GM19452 (cell line): ENCODE data around the gene SIPA1L2.
"Not testable (repeated sequence)": the region's sequence is repeated elsewhere in the genome, so short reads cannot be mapped to it uniquely, and the experiment has no call there.

Experiments used
- ATAC-seq: cut with Tn5 transposase; IDR thresholded peaks from one replicate; pipeline ENCODE4 v1.9.1; 2021; ENCODE audit not compliant: unreplicated experiment

Gene SIPA1L2

DNA sequence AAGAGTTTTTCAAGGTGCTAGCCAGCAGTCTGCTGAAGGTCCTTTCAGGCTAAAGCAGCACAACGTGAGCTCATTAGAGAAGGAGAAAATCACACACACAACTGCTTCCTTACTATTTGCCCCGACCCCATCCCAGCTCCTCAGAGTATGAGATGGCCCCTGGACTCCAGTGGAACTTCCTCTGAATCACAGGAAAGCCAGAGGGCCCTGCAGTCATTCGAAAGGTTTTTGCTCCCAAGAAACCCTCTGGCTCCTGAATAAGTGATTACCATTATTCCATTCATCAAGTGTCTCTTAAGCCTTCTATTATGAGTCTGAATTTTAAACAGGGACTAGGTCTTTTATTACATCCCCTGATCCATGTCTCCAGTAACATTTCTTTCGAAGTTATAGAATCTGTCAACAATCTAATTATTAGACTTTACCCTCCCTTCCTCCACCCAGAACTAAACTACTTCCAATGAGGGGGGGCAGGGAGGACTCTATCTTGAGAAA lies 14.6 kb downstream of the SIPA1L2 start:
- no peak for ATAC-seq

DNA sequence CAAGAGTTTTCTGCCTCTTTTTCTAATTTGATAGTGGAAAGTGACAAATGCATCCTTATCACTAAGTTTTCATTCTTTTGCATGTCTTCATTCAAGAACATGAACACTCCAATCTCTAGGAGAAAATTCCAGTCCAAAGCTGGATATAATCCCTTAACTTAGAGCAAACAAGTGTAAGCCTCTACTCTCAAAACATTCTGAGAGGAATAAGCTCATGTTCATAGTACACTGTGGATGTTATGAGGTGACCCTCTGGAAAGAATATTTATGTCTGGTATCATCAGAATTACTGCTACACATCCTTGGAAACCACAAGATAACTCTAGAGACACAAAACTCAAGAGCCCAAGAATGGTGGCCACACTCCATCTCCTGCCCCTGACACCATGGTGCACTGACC lies 15.1 kb downstream of the SIPA1L2 start:
- no peak for ATAC-seq

DNA sequence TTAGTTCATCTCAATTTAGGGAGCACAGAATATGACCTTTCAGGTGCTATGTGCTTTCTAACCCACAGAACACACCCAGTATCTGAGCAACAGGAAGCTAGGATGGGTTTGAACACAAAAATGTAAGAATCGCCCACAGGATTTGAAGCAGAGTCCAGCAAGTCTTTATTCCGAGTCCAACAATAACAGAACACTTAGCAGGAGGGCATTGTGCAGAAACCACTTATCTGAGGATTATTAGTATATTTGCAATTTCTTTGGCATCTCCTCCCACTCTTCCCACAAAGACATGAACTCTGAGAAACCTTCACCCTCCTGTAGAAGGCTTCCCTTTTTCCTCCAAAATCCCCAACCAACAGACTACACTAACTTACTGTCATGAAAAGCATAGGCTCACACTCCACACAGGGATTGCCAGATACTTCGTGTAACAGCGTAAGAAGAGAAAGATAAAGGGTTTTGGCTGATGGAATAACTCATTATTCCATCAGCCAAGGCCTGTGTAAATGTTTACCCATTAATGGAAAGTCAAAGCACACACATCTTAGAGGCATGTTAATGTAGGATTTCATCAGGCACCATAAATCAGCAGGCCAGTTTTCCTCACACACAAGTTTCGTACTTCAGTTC lies 16.1 kb downstream of the SIPA1L2 start:
- no peak for ATAC-seq

DNA sequence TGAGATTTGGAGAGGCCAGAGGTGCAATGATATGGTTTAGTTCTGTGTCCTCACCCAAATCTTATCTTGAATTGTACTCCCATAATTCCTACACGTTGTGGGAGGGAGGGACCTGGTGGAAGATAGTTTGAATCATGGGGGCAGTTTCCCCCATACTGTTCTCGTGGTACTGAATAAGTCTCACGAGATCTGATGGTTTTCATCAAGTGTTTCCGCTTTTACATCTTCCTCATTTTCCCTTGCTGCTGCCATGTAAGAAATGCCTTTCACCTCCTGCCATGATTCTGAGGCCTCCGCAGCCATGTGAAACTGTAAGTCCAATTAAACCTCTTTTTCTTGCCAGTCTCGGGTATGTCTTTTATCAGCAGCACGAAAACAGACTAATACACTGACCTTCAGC lies 17.1 kb downstream of the SIPA1L2 start:
- ATAC-seq = not testable (repeated sequence)

DNA sequence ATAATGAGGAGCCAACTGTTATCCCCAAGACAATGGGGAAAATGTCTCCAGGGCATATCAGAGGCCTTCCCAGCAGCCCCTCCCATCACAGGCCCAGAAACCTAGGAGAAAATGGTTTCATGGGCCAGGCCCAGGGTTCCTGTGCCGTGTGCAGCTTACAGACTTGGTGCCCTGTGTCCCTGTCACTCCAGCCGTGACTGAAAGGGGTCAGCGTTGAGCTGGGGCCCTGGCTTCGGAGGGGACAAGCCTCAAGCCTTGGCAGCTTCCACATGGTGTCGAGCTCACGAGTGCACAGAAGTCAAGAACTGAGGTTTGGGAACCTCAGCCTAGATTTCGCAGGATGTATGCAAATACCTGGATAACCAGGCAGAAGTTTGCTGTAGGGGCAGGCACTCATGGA lies 18.1 kb downstream of the SIPA1L2 start:
- ATAC-seq = no peak

DNA sequence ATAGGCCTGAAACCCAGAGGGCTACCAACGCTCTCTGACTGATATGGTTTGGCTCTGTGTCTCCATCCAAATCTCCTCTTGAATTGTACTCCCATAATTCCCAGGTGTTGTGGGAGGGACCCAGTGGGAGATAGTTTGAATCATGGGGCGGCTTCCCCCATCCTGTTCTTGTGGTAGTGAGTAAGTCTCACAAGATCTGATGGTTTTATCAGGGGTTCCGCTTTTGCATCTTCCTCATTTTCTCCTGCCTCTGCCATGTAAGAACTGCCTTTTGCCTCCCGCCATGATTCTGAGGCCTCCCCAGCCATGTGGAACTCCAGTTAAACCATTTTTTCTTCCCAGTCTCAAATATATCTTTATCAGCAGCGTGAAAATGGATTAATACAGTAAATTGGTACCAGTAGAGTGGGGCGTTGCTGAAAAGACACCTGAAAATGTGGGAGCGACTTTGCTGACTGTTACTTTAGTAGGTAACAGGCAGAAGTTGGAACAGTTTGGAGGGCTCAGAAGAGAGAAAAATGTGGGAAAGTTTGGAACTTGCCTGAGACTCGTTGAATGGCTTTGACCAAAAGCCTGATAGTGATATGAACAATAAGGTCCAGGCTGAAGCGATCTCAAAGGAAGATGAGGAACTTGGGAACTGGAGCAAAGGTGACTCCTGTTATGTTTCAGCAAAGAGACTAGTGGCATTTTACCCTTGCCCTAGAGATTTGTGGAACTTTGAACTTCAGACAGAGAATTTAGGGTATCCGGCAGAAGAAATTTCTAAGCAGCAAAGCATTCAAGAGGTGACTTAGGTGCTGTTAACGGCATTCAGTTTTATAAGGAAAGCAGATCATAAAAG lies 18.8 kb downstream of the SIPA1L2 start:
- ATAC-seq = not testable (repeated sequence)

DNA sequence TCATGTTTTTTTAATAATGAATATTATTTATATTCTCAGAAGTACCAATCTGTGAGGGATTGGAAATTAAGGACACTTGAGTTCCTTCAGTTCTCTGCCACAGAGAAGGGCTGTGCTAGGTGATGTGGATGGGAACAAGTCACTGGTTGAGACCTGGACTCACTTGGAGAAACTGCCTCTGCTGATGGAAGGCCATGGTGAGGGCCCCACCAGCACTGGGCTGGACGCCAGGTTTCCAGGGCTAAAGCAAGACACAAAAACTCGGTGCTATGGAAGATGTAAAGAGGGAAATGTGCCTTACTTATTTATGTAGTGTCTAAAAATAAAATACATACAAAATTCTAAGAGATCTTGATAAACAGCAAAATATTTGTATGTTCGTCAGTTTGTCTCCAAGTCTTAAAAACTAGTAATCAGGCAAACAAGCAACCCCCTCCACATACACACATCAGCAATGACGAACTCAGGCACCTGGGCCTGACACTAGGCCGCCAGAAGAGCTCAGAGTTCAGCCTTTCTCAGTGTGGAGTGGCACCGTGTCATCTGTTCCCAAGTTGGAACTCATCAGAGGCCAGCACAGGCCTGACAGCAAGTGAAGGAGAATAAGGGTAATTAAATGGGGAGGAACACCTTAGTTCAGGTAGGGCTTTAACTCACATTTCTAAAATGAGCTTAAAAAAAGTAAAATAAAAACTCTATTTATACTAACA lies 19.6 kb downstream of the SIPA1L2 start:
- no peak for ATAC-seq

DNA sequence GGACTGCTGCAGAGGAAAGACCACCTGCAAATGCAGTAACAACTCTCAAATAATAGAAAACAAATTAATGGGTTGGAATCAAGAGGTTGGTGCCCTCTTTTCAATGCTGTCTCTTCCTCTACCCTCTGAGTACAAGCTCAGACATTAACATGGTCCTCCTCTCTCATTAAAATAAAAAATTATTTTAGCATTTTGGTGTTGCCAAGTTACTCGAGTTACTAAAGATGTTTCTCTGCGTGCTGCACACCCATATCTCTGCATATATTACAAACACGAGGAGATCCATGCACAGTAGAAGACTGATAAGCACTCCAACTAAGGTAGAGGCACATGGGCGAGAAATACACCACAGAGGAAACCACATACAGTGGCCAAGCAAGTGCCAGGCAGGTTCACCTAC lies 21.5 kb downstream of the SIPA1L2 start:
- no peak for ATAC-seq

DNA sequence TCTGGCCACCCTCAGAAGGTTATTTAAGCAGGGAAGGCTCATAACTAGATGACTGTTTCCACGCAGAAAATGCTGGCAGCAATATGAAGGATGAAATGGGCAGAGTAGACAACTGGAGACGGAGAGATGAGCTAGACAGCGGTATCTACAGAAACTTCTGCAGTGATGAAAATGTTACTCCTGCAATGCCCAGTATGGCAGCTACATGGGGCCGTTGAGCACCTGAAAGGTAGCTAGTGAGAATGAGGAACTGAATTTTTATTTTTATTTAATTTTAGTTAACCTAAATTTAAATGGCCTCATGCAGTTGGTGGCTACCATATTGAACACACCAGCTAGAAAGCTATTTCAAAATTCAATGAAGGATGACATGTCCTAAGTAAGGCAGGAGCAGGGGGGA lies 27.3 kb downstream of the SIPA1L2 start:
- no peak for ATAC-seq

DNA sequence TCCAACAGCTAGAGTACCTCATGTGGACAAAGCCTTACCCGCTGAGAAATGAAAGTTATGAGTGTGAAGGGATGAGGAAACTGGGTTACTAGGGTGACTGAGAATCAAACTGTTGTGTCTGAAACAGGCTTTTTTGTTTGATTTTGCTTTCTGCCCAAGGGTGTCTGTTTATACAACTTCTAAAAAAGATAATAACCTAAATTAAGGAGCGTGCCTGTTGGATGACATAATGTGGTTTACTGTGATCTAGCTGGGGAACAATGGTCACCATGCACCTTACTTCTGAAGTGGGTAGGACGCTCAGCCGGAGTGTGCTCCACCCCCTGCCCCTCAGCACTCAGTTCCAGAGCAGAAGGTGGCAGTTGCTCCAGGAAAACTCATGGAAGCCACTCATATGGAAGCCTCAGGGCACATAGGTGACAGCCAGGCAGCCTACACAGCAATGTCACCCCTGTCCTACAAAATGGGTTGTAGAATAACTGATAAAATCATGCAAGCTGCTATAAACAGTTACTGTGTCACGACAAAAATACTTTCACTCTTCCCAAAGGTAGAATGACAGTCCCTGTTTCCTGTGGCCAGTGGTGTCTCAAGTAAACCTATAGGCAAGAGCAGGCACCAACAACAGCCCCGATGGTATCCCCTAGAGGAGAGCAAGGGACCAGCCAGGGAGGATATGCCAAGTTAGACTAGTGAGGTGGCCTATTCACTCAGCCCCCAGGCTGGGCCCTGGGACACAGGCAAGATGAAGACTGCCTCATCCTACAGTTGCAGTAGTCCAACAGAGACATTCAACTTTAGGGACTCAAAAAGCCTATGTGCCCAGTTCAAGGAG lies 29.3 kb downstream of the SIPA1L2 start:
- peak; percentile 34 for ATAC-seq

DNA sequence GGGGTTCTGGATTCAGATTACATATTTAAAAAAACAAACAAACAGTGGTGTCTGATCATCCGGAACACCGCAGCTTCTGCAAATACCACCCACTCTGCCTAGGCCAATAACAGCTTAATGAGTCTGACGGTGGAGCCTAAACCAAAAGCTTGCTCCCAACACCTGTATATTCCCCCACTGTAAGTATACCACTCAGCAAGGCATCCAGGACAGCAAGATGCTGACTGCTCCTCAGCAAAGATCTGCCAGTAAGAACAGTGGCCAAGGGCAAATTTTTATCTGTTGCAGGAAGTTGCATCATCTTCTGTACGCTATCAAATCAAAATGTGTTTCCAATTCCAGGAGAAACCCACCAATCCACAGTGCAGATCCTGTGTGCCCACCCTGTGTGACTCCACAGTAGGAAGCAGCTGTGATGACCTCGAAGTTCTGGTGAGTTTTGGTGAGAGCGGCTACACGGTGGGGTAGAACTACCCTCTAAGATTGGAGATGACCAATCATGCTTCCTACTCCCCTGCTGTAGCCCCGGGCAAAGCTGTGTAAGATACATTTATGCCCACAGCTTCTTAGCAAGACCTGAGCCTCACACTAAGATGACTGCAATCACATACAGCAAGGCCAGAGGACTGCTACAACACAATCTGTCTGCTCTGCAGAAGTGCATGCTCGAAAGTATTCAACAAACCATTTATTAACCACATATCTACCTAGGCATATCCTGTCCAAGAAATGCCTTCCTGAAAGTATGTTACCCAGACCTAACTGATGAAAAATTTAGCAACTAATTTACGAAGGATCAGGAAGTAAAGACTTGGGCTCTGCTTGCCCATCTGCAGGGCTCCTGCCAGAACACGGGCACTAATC lies 30.5 kb downstream of the SIPA1L2 start:
- ATAC-seq = peak; percentile 62

DNA sequence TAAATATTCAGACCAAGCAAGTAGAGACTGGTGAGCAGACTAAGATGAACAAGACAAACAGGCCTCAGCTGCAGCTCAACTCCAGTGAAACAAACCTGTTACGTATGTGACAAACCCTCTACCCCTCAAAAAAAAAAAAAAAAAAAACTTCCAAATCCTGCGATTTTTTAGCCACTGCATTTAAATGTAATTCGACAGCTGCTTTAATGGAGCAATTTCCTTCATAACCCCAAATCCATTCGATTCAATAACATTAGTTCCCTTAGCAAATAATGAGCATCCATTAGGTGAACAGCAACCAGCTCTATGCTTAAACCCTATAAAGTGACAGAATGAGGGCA lies 31.1 kb downstream of the SIPA1L2 start:
- ATAC-seq = no peak

DNA sequence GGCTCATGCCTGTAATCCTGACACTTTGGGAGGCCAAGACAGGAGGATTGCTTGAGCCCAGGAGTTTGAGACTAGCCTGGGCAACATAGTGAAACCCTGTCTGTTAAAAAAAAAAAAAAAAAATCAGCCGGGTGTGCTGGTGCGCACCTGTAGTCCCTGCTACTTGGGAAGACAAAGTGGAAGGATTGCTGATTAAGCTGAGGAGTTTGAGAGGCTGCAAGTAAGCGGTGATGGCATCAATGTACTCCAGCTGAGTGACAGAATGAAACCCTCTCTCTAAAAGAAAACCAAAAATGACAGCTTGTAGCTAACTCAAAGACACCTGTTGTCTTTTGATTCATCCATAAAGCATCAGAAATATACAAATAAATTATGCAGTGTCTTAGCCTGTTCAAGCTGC lies 31.8 kb downstream of the SIPA1L2 start:
- peak; percentile 7 for ATAC-seq

DNA sequence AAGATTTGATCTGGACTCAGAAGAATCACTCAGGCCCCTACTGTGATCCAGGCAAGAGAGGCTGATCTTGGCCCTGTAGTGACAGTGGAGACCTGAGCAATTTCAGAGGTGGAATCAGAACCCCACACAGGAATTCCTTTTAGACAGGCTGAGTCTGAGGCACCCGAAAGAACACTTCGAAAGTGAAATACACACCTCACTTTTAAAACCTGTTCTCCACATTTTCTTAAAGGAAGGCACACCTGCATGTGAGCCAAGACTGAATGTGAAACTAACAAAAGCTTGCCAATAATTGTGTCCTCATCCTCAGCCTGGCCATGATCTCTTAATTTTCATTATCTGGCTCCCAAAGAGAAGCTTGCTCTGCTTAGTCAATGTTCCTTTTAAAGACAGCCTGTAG lies 32.2 kb downstream of the SIPA1L2 start:
- ATAC-seq = peak; percentile 44

DNA sequence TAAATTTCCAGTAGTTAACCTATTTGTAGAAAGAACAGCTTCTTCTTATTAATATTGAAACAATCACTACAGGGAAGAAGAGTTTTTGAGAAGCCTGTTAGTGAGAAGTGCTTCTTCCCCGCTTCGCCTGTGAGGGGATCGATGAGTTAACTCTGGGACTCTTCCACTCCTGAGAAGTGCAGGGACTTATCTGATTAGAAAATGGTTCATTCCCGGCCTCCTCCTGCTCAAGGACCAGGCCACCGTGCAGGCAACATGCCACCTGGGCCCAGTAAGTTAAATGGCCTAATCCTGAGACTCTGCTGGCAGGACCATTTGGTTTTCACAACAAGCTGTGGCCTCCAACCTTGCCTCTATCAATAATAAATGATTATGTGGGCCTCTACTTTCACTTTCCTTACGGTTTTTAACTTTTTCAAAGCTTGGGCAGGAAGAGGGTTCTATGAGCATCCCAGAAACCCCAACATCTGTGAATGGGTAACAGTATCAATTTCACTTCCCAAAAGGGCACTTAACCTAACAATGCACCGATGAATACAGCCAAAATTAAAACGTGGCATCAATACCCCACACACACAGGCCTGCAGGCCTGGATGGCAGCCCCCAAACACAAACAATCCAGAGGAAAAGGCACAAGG lies 33.1 kb downstream of the SIPA1L2 start:
- ATAC-seq = peak; percentile 34

DNA sequence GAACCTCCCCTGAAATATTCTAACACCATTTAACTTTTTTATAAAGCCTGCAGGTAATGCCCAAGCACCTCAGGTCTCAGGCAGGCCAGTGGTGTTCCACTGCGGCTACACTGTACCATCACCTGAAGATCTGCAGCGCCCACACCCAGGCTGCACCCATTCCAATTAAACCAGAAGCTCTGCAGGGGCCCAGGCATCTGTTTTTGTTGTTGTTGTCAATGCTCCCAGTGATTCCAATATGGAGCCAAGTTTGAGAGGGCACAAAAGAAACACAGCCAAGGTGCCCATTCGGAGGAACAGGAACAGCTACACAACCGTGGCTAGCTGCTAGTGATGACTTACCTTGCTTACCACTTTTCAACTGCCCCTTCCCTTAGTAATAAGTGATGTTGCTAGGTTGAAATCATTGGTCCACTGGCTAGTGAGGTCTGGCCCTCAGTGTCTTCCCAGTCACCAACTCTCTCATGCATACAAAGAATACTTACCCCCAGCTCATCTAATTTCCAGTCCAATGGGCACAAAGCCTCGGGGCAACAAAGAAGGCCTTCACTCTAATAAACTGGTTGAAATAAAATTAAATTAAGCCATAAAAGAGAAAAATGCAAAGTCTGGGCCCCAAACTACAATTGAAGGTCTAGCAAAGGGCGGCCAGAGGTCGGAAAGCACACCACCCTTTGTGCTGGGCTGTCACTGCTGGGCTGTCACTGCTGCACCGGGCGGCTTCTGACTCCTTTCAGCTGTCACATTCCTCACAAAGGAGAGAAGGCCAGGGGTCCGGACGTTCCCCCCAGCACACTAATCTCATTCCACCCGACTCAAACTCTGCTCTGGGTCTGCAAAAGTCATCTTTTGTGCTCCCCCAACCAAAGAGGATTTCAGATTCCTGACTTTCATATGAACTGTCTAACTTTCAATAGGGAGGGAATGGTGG lies 34.9 kb downstream of the SIPA1L2 start:
- no peak for ATAC-seq

DNA sequence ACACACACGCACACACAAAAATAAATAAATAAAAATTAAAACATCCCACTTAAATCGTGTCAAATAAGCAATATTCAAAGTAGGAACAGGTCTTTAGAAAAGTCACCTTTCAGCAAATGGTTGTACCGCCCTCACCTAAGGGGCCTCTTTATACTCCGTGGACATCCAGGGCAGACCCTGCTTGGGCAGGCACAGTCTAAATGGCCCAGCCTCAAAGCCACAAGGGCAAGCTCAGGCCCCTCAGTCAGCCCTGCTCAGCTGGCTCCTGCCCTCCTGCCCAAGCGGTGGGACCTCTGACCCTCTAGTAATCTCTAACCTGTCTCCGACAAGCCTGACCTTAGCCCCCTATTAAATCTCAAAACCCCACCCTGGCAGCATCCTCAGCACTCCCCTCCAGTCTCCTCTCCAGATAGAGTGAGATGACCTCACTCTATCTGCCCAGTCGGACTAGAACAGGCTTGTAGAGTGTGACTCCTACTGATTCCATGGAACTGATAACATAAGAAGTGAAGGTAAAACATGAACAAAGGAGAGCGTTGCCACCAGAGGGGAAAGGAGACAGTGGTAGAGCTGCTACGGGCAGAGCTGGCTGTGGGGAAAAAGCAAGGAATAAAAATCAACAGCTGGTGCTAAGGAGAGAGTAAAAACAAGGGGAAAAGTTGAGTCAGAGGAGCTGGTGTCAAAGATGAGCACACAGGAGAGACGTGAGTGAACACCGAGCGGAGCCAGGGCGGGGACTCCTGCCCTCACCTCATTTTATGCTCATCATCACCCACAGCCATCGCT lies 36.0 kb downstream of the SIPA1L2 start:
- no peak for ATAC-seq

DNA sequence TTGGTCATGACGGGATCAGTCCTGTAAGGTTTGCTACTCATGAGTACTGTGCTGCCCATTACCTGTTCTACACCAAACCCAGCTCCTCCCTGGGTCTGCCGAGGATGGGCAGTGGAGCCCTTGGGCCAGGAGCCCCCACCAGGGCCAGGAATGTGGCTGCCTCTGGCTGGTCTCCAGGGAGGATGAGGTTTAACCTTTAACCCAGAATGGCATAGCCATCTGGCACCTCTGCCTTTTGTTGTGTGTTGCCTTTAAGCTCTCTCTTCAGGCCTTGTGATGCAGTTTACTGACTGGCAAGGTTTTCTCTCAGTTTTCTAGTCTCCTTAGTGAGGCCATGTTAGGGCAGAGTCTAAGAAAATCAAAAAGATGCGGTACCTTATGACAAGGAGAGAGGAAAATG lies 38.6 kb downstream of the SIPA1L2 start:
- no peak for ATAC-seq
